Measurements from ENCODE around the gene IL1RAPL1.

Gene IL1RAPL1

DNA sequence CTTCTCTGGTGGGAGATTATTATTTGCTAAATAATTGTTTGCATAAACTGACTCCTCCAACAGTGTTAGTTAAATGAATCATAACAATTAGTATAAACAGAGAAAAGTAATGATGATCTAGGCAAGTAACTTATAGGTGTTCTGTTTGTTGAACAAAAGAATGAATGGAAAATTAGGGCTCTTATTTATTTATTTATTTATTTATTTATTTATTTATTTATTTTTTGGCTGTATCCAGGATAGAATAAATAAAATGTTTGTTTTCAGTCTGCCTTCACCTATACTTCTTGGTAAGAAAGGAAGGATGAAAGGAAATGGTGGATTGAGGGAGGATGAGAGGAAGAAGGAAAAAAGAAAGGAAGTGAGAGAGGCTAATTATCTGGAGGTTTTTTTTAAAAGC lies 1066.5 kb downstream of the IL1RAPL1 start:
- TF ChIP-seq TAF1 (IDR thresholded peaks at IDR 0.05; ENCODE audit: borderline replicate concordance, insufficient read depth, low read length) (no peak), SIN3A (IDR thresholded peaks at IDR 0.05; ENCODE audit: borderline replicate concordance, insufficient read depth, low read length) (no peak), FOXP2 (optimal IDR thresholded peaks at IDR 0.05; ENCODE audit: borderline replicate concordance, extremely low read depth, extremely low read length, insufficient read depth) (no peak), POLR2AphosphoS5 (IDR thresholded peaks at IDR 0.05; ENCODE audit: low read depth, low read length) (no peak)
- TF ChIP-seq, protein P1, sequence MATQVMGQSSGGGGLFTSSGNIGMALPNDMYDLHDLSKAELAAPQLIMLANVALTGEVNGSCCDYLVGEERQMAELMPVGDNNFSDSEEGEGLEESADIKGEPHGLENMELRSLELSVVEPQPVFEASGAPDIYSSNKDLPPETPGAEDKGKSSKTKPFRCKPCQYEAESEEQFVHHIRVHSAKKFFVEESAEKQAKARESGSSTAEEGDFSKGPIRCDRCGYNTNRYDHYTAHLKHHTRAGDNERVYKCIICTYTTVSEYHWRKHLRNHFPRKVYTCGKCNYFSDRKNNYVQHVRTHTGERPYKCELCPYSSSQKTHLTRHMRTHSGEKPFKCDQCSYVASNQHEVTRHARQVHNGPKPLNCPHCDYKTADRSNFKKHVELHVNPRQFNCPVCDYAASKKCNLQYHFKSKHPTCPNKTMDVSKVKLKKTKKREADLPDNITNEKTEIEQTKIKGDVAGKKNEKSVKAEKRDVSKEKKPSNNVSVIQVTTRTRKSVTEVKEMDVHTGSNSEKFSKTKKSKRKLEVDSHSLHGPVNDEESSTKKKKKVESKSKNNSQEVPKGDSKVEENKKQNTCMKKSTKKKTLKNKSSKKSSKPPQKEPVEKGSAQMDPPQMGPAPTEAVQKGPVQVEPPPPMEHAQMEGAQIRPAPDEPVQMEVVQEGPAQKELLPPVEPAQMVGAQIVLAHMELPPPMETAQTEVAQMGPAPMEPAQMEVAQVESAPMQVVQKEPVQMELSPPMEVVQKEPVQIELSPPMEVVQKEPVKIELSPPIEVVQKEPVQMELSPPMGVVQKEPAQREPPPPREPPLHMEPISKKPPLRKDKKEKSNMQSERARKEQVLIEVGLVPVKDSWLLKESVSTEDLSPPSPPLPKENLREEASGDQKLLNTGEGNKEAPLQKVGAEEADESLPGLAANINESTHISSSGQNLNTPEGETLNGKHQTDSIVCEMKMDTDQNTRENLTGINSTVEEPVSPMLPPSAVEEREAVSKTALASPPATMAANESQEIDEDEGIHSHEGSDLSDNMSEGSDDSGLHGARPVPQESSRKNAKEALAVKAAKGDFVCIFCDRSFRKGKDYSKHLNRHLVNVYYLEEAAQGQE (IDR thresholded peaks at IDR 0.05; ENCODE audit: insufficient read depth in 1 of 2, low read depth in 2 of 2, low read length in 2 of 2): no peak

- TF ChIP-seq, protein P1 (IDR thresholded peaks at IDR 0.05; ENCODE audit: insufficient read depth in 1 of 2, low read depth in 2 of 2, low read length in 2 of 2): no peak
- TF ChIP-seq FOXP2 (optimal IDR thresholded peaks at IDR 0.05; ENCODE audit: borderline replicate concordance, extremely low read depth, extremely low read length, insufficient read depth) (no peak), POLR2AphosphoS5 (IDR thresholded peaks at IDR 0.05; ENCODE audit: low read depth, low read length) (no peak), SIN3A (IDR thresholded peaks at IDR 0.05; ENCODE audit: borderline replicate concordance, insufficient read depth, low read length) (no peak), TAF1 (IDR thresholded peaks at IDR 0.05; ENCODE audit: borderline replicate concordance, insufficient read depth, low read length) (no peak)
Observed at GRCh38 chrX:29659911-29660310, 1072.7 kb downstream of the IL1RAPL1 start.

- TF ChIP-seq TAF1 (IDR thresholded peaks at IDR 0.05; ENCODE audit: borderline replicate concordance, insufficient read depth, low read length): no peak
- no peak for TF ChIP-seq SIN3A (IDR thresholded peaks at IDR 0.05; ENCODE audit: borderline replicate concordance, insufficient read depth, low read length)
- TF ChIP-seq POLR2AphosphoS5 (IDR thresholded peaks at IDR 0.05; ENCODE audit: low read depth, low read length): no peak
- TF ChIP-seq, protein P1 (IDR thresholded peaks at IDR 0.05; ENCODE audit: insufficient read depth in 1 of 2, low read depth in 2 of 2, low read length in 2 of 2): no peak
- TF ChIP-seq FOXP2 (optimal IDR thresholded peaks at IDR 0.05; ENCODE audit: borderline replicate concordance, extremely low read depth, extremely low read length, insufficient read depth): no peak
Observed at GRCh38 chrX:29661290-29661689, 1074.0 kb downstream of the IL1RAPL1 start.

DNA sequence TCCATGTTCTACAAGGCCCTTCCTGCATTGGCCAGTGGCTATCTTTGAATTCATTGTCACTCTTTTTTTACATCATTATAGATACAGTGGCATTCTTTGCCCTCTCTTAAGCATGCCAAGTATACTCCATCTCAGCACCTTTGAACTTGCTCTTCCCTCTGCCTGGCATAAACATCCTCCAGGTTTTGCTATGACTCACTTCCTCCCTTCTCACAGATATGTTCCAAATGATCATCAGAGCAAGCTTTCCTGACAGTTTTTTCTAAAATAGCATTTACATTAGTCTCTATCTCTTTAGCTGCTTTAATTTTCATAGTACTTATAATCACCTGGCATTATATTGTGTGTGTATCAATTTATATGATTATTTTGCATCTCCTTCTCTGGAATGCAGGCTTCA lies 1074.9 kb downstream of the IL1RAPL1 start:
- TF ChIP-seq FOXP2 (optimal IDR thresholded peaks at IDR 0.05; ENCODE audit: borderline replicate concordance, extremely low read depth, extremely low read length, insufficient read depth): no peak
- no peak for TF ChIP-seq TAF1 (IDR thresholded peaks at IDR 0.05; ENCODE audit: borderline replicate concordance, insufficient read depth, low read length)
- TF ChIP-seq POLR2AphosphoS5 (IDR thresholded peaks at IDR 0.05; ENCODE audit: low read depth, low read length): no peak
- TF ChIP-seq, protein P1 (IDR thresholded peaks at IDR 0.05; ENCODE audit: insufficient read depth in 1 of 2, low read depth in 2 of 2, low read length in 2 of 2): no peak
- no peak for TF ChIP-seq SIN3A (IDR thresholded peaks at IDR 0.05; ENCODE audit: borderline replicate concordance, insufficient read depth, low read length)

Data from PFSK-1 (cell line).